Measurements from ENCODE around the gene EGFL7. TPM values are rescaled to one million over a fixed set of nuclear protein-coding genes. Genes with fewer than 3 reads are reported as not detected.

Gene EGFL7
- total and polyA plus RNA-seq, 10 donors = 132 to 522 (median 187) TPM

GRCh38 chr9:136712690-136713544 is 50.2 kb downstream of the EGFL7 start:
- H3K4me3 ChIP-seq = peak overlapping the region; percentile 25 to 73 (median 39)
- peaks cover 26 to 46% (median 37%) of the 10 kb centered on the region in 6 donors for H3K4me1 ChIP-seq
- 3 to 14% (median 6%) methylated on average over 25 to 56 of the region's 56 CpGs for WGBS, 5 donors
- H3K36me3 ChIP-seq = no peaks in the 10 kb centered on the region
- no peaks in the 10 kb centered on the region for H3K9me3 ChIP-seq
- H3K27me3 ChIP-seq (replicated peaks in 1 of 7) = peaks cover 0 to 69% (median 33%) of the 10 kb centered on the region in 7 donors
- H3K27ac ChIP-seq = peak overlapping the region in 5 of 8 donors; percentile 20 to 80 (median 69)
- no peak for TF ChIP-seq POLR2AphosphoS5 (IDR thresholded peaks at IDR 0.05)
- TF ChIP-seq POLR2A (IDR thresholded peaks at IDR 0.05) = no peak
- TF ChIP-seq CTCF (IDR thresholded peaks at IDR 0.05 in 8 of 11, conservative IDR thresholded peaks at IDR 0.05 in 3 of 11) = no peak
- intact Hi-C loops (cut with DNase I; ENCODE audit: low total_unique reads) = no loop called here
- DNase-seq = peak; percentile 77

GRCh38 chr9:136713550-136713949 is 50.8 kb downstream of the EGFL7 start:
- Histone ChIP-seq H3K4me1 (peaks cover 27 to 49% (median 39%) of the 10 kb centered on the region in 6 donors), H3K4me3 (peak overlapping the region in 6 of 8 donors; percentile 37 to 73 (median 40)), H3K36me3 (no peaks in the 10 kb centered on the region), H3K27me3 (replicated peaks in 1 of 7) (peaks cover 0 to 69% (median 33%) of the 10 kb centered on the region in 7 donors), H3K27ac (peak overlapping the region in 6 of 8 donors; percentile 62 to 80 (median 67)), H3K9me3 (no peaks in the 10 kb centered on the region)
- WGBS, 5 donors = 5 to 33% (median 18%) methylated on average over 3 to 8 of the region's 8 CpGs
- no peak for DNase-seq
- intact Hi-C loops (cut with DNase I; ENCODE audit: low total_unique reads) = no loop called here
- TF ChIP-seq POLR2AphosphoS5 (IDR thresholded peaks at IDR 0.05) (no peak), POLR2A (IDR thresholded peaks at IDR 0.05) (no peak), CTCF (IDR thresholded peaks at IDR 0.05 in 8 of 11, conservative IDR thresholded peaks at IDR 0.05 in 3 of 11) (no peak)

- 9 to 30% (median 21%) methylated on average over 12 to 17 of the region's 17 CpGs for WGBS, 5 donors
- no peaks in the 10 kb centered on the region for H3K36me3 ChIP-seq
- H3K27me3 ChIP-seq (replicated peaks in 1 of 7) = peaks cover 0 to 69% (median 33%) of the 10 kb centered on the region in 7 donors
- H3K27ac ChIP-seq = peak overlapping the region; percentile 23 to 80 (median 65)
- H3K4me1 ChIP-seq = peaks cover 30 to 56% (median 46%) of the 10 kb centered on the region in 6 donors
- TF ChIP-seq CTCF (IDR thresholded peaks at IDR 0.05 in 8 of 11, conservative IDR thresholded peaks at IDR 0.05 in 3 of 11) (no peak), POLR2AphosphoS5 (IDR thresholded peaks at IDR 0.05) (peak; percentile 65 to 75 (median 72)), POLR2A (IDR thresholded peaks at IDR 0.05) (no peak)
- intact Hi-C loops (cut with DNase I; ENCODE audit: low total_unique reads) = no loop called here
- H3K4me3 ChIP-seq = peak overlapping the region in 3 of 8 donors; percentile 39 to 73 (median 42)
- DNase-seq = peak; percentile 86
- H3K9me3 ChIP-seq = no peaks in the 10 kb centered on the region
Observed at GRCh38 chr9:136714096-136714892, 51.6 kb downstream of the EGFL7 start.
